Activated gamma-delta T cell treated with Interleukin-2 at 50 U/mL for 16 hours (primary cell): ENCODE measurements around the gene ANKRD12.
A peak's percentile ranks its signal among the peaks of the same experiment; 100 is the strongest.
"Not testable (repeated sequence)": the region's sequence is repeated elsewhere in the genome, so short reads cannot be mapped to it uniquely, and the experiment has no call there.

Source experiments
- DNase-seq: peaks from one replicate; pipeline ENCODE4 v3.0.0-alpha.2; 2020

Gene ANKRD12

DNA sequence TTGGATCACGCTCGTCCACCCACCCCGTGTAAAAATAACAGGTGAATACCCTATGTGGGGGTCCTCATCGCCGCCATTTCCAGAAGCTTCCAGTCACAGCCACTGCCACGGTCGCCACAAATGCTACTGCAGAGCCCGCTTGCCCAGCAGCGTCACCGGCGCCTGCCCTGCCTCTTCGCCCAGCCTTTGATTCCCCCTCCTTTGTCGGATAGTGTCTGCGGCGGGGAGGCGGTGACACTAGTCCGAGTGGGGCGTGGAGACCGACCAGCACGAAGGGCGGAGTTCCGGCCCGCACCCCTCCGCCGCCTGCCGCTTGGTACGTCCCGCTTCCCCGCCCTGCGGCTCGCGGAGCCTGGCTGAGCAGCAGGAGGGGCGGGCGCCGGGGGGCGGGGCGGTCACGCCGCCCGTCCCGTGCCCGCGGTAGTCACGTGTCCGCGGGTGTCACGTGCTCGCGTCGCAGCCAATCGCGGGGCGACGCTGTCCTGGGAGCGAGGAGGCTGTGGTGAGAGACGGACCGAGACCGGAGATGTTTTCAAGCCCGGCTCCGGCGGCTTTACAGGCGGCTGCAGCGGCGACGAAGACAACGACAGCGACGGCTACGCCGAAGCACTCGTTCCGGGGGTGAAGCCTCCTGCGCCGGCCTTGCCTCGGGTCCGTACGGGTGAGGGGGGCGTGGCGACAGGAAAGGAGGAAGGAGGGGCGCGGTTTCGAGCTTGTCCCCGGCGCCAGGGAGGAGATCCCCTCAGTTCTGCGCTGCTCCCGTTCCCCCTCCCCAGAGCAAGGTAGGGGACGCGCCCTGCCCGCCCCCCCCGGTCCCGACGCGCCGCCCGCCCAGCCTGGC, at the start of gene ANKRD12:
ANKRD12 (plus strand) TSS at position 467 of the 841 bp plus-strand sequence. CDS start 45,652 bp downstream, outside the sequence.
- DNase-seq, result peak; percentile 98

- DNase-seq, result no peak
Measured at GRCh38 chr18:9087144-9087543, 49.4 kb upstream of the ANKRD12 start.

DNA sequence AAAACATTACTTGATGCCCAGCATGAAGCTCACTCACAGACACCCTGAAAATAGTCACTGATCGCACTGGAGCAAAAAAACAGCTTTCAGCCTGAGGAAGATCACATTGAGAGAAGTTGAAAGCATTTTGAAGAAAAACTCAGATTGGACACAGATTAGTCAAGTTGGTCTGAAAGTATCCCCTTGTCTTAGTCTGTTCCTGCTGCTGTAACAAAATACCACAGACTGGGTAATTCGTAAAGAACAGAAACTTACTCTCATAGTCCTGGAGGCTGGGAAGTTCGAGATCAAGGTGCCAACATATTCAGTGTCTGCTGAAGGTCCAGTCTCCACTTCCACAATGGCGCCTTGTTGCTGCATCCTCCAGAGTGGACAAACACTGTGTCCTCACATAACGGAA, 48.3 kb upstream of the ANKRD12 start:
- no peak for DNase-seq

- DNase-seq, result not testable (repeated sequence)
Measured at GRCh38 chr18:9088727-9089126, 47.9 kb upstream of the ANKRD12 start.

GRCh38 chr18:9090578-9090977, 46.0 kb upstream of the ANKRD12 start:
- DNase-seq, result no peak

- no peak for DNase-seq
Measured at GRCh38 chr18:9091066-9091476, 45.5 kb upstream of the ANKRD12 start.

DNA sequence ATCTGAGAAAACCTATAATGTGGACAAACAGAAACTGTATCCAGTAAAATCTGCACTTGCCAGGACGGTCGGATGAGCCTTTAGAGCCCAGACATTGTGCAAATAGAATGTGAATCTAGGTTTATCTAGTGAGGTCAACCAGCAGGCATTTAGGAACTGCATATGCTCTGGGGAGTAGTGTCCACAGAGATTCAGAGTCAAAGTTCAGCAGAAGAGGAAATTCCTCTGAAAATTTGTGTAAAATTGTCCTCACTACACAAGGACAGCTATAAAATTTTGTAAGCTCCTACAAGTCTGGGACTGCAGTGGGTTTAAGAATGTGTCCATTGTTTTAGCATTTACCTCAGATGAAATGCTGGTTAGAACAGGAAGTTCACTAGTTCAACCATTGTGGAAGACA, 43.9 kb upstream of the ANKRD12 start:
- DNase-seq, result no peak

- DNase-seq, result not testable (repeated sequence)
Measured at GRCh38 chr18:9093109-9093508, 43.5 kb upstream of the ANKRD12 start.

- no peak for DNase-seq
Measured at GRCh38 chr18:9094307-9095226, 42.0 kb upstream of the ANKRD12 start.

DNA sequence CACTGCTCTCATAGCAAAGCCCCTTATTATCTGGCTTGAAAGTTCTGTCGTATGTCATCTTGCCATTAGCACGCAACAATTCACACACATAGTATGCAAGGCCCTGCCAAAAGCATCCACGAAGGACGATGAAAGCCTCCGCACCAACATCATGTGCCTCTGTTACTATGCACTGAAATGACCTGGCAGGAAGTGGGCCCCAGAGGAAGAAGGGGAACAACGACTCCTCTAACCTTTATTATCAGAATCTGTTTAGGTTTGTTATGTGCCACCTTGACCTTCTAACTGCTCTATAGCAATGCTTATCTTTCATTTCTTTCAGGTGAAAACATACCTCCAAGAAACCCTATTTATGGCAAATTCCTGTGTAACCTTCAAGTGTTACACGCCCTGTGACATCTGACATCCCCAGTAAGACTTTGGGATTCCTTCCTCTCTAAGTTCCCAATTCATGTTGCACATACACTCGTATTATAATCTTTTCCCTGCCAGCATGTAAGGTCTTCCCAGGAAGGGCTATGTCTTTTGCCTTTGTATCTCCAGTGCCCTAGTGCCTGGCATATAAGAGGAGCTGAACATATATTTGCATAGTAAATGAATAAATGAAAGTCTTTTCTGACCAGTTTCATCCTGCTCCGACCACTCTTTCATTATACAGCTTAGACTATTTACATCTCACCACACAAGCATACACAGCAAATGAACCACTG, 41.1 kb upstream of the ANKRD12 start:
- DNase-seq, result peak; percentile 42

DNA sequence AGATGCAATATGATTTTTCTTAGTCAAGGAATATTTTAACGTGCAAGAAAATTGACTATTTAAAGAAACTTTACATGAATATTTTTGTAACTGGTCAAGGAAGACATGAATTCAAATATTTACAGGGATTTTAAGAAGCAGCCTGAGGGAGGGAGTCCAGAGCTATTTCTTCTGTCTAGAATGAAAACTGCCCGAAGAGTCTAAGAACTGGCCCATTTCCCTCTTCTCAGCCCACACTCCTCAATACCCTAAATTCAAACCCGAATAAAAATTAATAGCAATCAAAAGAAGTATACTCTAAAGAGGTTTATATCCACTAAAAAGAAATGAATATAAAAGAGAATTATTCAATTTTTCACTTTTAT, 40.6 kb upstream of the ANKRD12 start:
- no peak for DNase-seq

DNA sequence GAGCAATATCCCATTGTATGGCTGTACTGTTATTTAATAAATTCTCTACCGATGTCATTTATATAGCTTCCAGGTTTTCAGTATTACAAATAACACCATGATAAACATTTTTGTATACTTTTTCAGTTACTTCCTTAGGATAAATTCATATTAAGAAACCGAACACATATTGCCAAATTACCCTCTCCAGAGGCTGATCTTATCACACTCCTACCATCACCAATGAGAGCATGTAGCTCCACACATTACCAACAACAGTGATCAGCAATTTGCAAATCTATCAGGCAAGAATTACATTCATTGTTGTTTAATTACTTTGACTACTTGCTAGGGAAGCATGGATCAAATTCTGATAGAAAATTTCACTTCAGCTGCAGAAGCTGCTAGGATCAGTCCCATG, 39.9 kb upstream of the ANKRD12 start:
- DNase-seq, result no peak

- no peak for DNase-seq
Measured at GRCh38 chr18:9097349-9097748, 39.2 kb upstream of the ANKRD12 start.

DNA sequence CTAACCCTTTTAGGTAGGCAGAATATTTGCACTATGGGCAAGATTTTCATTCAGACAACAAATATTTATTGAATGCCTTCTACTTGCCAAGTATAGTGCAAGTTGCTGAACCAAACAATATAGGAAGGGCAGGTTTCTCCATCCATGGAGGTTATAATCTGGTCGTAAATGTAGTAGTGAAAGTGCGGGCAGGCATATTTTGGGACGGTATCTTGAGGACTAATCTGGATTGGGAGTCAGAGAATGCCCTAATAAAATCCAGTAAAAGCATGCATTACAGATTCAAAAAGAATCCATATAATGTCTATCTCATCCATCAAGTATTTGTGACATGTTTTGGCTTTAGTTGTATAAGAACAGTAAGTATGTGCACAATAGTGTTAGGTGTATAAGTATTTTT, 35.8 kb upstream of the ANKRD12 start:
- DNase-seq, result no peak

DNA sequence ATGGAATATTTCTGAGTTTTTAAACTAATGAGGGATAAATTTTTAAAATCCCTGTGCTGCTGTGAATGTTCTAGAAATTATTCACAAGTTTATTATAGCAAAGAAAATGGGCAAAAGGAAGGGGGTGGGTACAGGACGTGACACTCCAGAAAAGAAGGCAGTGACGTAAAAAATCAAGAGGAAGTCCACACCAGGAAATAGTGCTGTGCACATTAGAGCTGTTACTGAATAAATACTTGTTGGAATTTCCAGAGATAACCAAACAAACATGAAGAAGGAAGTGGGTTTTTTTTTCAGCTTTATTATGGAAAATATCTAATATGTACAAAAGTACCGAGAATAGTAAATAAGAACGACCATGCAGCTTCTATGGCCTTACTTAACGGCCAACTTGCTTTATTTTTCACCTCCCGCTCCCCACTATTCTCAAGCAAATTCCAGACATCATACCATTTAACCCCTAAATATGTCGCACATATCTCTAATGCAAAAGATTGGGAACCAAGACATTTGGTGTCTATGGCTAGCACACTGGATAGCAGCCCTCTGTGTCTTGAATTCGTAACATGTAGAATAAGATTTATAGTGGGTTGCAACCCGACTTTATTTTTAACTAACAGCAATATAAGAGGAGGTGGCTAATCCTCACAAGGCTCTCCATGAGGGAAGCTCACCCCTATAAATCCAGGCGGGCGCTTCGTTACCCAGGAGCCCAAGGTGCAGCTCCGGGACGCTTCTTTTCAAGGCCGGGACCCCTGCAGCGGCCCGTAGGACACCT, 34.7 kb upstream of the ANKRD12 start:
- DNase-seq, result no peak

DNA sequence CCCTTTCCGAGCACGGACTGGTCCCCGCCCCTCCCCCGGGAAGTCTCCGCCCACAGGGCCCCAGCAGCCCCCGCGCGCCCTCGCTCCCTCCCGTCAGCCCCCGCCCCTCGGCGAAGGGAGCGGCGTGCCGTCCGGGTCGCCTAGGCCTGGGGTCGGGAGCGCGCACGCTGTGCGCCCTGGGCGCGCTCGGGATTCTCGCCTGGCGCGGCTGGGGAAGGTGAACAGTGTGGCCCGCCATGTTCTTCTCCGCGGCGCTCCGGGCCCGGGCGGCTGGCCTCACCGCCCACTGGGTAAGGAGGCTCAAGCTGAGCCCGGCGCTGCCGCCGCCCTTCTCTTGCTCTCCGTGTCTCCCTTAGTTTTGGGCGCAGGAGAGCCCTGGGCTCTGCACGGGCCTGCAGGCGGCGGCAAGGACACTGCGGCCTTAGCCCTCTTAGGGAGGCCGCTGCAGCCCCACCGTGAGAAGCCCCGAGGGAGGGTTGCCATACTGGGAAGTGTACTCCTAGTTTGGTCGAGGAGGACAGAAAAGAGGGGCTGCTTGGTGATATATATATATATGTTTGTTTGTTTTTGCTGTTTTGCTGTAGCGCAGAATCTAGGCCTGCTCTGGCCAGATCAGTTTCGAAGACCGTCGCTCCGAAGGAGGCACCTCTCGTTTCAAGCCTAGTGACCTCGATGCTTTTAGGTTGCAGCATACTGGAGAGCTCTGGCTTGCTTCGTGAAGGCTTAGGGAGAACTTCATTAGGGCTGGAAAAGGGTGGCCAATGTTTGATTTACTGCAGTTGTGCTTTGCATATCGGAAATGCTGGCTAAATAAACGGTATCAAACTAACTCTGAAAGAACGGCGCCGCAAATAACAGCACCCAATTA, 33.8 kb upstream of the ANKRD12 start, which contains the start of gene NDUFV2:
NDUFV2 (plus strand) TSS at position 192 of the 868 bp plus-strand sequence; CDS start at position 237, 45 bp downstream.
- DNase-seq, result peak; percentile 98

DNA sequence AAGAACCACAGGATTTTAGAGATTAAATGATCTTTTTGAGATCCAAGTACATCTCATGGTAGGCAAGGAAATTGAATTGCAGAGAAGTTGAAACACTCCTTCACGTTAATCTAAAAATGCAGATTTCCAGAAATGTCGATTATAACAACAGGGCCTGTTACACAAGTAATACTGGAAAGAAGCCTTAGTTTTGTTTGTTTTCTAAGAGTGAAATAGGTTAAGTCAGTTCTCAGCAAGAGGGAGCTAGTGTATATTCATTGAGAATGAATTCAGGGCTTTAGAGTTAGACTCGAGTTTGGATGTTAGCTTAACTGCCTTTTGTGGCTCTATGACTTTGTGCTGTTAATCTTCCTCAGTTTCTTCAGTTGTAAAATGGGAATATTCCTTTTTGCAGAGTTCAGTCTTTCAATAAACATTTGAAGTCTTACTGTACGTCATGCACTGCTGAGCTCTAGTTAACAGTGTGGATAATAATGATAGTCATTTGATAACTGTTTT, 33.2 kb upstream of the ANKRD12 start:
- DNase-seq, result no peak

GRCh38 chr18:9104244-9104901, 32.2 kb upstream of the ANKRD12 start:
- no peak for DNase-seq

- DNase-seq, result no peak
Measured at GRCh38 chr18:9105420-9105819, 31.2 kb upstream of the ANKRD12 start.

GRCh38 chr18:9106094-9106493, 30.5 kb upstream of the ANKRD12 start:
- no peak for DNase-seq
